GM23338 (cell line): ENCODE measurements around the gene SNX1. TPM values are rescaled to one million over a fixed set of nuclear protein-coding genes. Genes with fewer than 3 reads are reported as not detected.

Experiments
- ATAC-seq: fragments of 200-7000 bp; cut with Tn5 transposase; 3 replicates; pipeline ENCODE4 v1.9.1; 2020
- DNase-seq: peaks from one replicate; pipeline ENCODE4 v3.0.0-alpha.2; 2015; ENCODE audit warnings: low spot score
- H2AFZ ChIP-seq: fragments of 200-600 bp; sonication (generic); 2 replicates; pipeline ENCODE4 v1.8.0; 2016; ENCODE audit warnings: antibody characterized with exemption, mild to moderate bottlenecking, moderate library complexity
- H3F3A ChIP-seq: fragments of 200-600 bp; sonication (generic); replicated peaks from 2 replicates; pipeline ENCODE4 v1.8.0; 2017; ENCODE audit warnings: antibody characterized with exemption, mixed run types, low read depth
- H3K27ac ChIP-seq: fragments of 200-600 bp; sonication (generic); 2 replicates; pipeline ENCODE4 v1.6.1; 2016; ENCODE audit warnings: low read depth
- H3K27me3 ChIP-seq: fragments of 200-600 bp; sonication (generic); 2 replicates; pipeline ENCODE4 v1.8.0; 2016; ENCODE audit warnings: mild to moderate bottlenecking, mixed run types, moderate library complexity; ENCODE audit not compliant: insufficient read depth
- H3K36me3 ChIP-seq: fragments of 200-600 bp; sonication (generic); 2 replicates; pipeline ENCODE4 v1.8.0; 2016; ENCODE audit warnings: mild to moderate bottlenecking; ENCODE audit not compliant: insufficient read depth
- H3K4me1 ChIP-seq: fragments of 200-600 bp; sonication (generic); 2 replicates; pipeline ENCODE4 v1.8.0; 2016; ENCODE audit warnings: mild to moderate bottlenecking, moderate library complexity; ENCODE audit not compliant: insufficient read depth
- H3K4me2 ChIP-seq: fragments of 200-600 bp; sonication (generic); 2 replicates; pipeline ENCODE4 v1.7.1; 2017; ENCODE audit warnings: mixed run types
- H3K4me3 ChIP-seq: fragments of 200-600 bp; sonication (generic); 2 replicates; pipeline ENCODE4 v1.6.1; 2016; ENCODE audit warnings: mixed run types
- H3K79me2 ChIP-seq: fragments of 200-600 bp; sonication (generic); replicated peaks from 2 replicates; pipeline ENCODE4 v1.8.0; 2017; ENCODE audit warnings: mild to moderate bottlenecking; ENCODE audit not compliant: insufficient read depth
- H3K9me2 ChIP-seq: fragments of 200-600 bp; sonication (generic); 2 replicates; pipeline ENCODE4 v1.8.0; 2017; ENCODE audit not compliant: insufficient read depth
- H4K20me1 ChIP-seq: fragments of 200-600 bp; sonication (generic); replicated peaks from 2 replicates; pipeline ENCODE4 v1.8.0; 2017; ENCODE audit warnings: mild to moderate bottlenecking; ENCODE audit not compliant: insufficient read depth
- H3K27ac Mint-ChIP-seq: 2 replicates; pipeline ENCODE4 v1.8.0; 2020; ENCODE audit warnings: inconsistent platforms, mild to moderate bottlenecking, moderate library complexity, mixed read lengths
- H3K27me3 Mint-ChIP-seq: 3 replicates; pipeline ENCODE4 v1.8.0; 2022; ENCODE audit warnings: low read depth, mild to moderate bottlenecking, moderate library complexity, mixed read lengths, inconsistent platforms; ENCODE audit not compliant: insufficient read depth, poor library complexity
- H3K36me3 Mint-ChIP-seq: 3 replicates; pipeline ENCODE4 v1.8.0; 2021; ENCODE audit warnings: low read depth, mild to moderate bottlenecking, inconsistent platforms, moderate library complexity, mixed read lengths
- H3K4me1 Mint-ChIP-seq: 3 replicates; pipeline ENCODE4 v1.8.0; 2020; ENCODE audit warnings: mild to moderate bottlenecking, inconsistent platforms, mixed read lengths
- H3K4me3 Mint-ChIP-seq: 3 replicates; pipeline ENCODE4 v1.8.0; 2021; ENCODE audit warnings: moderate library complexity, mild to moderate bottlenecking, inconsistent platforms, mixed read lengths
- H3K9me3 Mint-ChIP-seq: 3 replicates; pipeline ENCODE4 v1.8.0; 2020; ENCODE audit warnings: moderate library complexity, mild to moderate bottlenecking, inconsistent platforms, mixed read lengths
- CREB1 ChIP-seq: fragments of 250-450 bp; sonication (Bioruptor Pico); IDR thresholded peaks from 2 replicates; pipeline ENCODE4 v1.5.0; 2020; ENCODE audit warnings: low read depth, mild to moderate bottlenecking, moderate library complexity
- CTCF ChIP-seq, 2 experiments: fragments of 200-600 bp in 1 of 2; sonication (generic) in 1 of 2; conservative IDR thresholded peaks; 2 replicates each; pipeline versions ENCODE4 v1.5.1 to v1.6.1; 2016 to 2017; ENCODE audit warnings: antibody characterized with exemption in 2 of 2, low read depth in 2 of 2, mild to moderate bottlenecking in 2 of 2, moderate library complexity in 1 of 2
- ETS1 ChIP-seq: IDR thresholded peaks from 2 replicates; pipeline ENCODE4 v1.6.1; 2016; ENCODE audit warnings: antibody characterized with exemption
- EZH2 ChIP-seq: fragments of 200-600 bp; sonication (generic); IDR thresholded peaks from one replicate; pipeline ENCODE4 v1.8.0; 2017; ENCODE audit warnings: antibody characterized with exemption, mild to moderate bottlenecking, low read depth; ENCODE audit not compliant: unreplicated experiment
- EZH2phosphoT487 ChIP-seq: fragments of 200-600 bp; sonication (generic); IDR thresholded peaks from one replicate; pipeline ENCODE4 v1.8.1; 2018; ENCODE audit warnings: antibody characterized with exemption; ENCODE audit not compliant: unreplicated experiment
- JUNB ChIP-seq: IDR thresholded peaks from one replicate; pipeline ENCODE4 v1.6.1; 2016; ENCODE audit warnings: antibody characterized with exemption; ENCODE audit not compliant: unreplicated experiment
- NANOG ChIP-seq: IDR thresholded peaks from 2 replicates; pipeline ENCODE4 v1.6.1; 2016; ENCODE audit warnings: antibody characterized with exemption, borderline replicate concordance
- POLR2AphosphoS5 ChIP-seq: IDR thresholded peaks from 2 replicates; pipeline ENCODE4 v1.6.1; 2016; ENCODE audit warnings: antibody characterized with exemption, low read depth
- REST ChIP-seq: IDR thresholded peaks from one replicate; pipeline ENCODE4 v1.6.1; 2018; ENCODE audit warnings: antibody characterized with exemption; ENCODE audit not compliant: unreplicated experiment
- STAT1 ChIP-seq: IDR thresholded peaks from one replicate; pipeline ENCODE4 v1.6.1; 2016; ENCODE audit warnings: antibody characterized with exemption; ENCODE audit not compliant: unreplicated experiment
- ZNF114 ChIP-seq: fragments of 250-450 bp; sonication (Bioruptor Pico); IDR thresholded peaks from 2 replicates; pipeline ENCODE4 v1.5.0; 2020; ENCODE audit warnings: mild to moderate bottlenecking, moderate library complexity
- ZNF331 ChIP-seq: fragments of 250-450 bp; sonication (Bioruptor Pico); IDR thresholded peaks from 2 replicates; pipeline ENCODE4 v1.5.0; 2020; ENCODE audit warnings: low read depth, mild to moderate bottlenecking, moderate library complexity
- ZNF462 ChIP-seq: fragments of 250-450 bp; sonication (Bioruptor Pico); IDR thresholded peaks from 2 replicates; pipeline ENCODE4 v1.5.0; 2020; ENCODE audit warnings: mild to moderate bottlenecking, moderate library complexity
- polyA plus RNA-seq: library from polyadenylated mRNA; unstranded; fragments of >200 nt; fragmentation: Nextera tagmentation; extraction: Ambion mirVana; gene quantifications from 2 replicates; pipeline ENCODE4 v1.2.1, GENCODE V29; 2016
- total RNA-seq: library from RNA; depleted of rRNA; stranded (reverse); fragments of >200 nt; shearing (Covaris generic); gene quantifications from 2 replicates; pipeline ENCODE4 v1.2.3, GENCODE V29; 2014

Gene SNX1
- total and polyA plus RNA-seq, 2 experiments from 2014 or later: 33.3 to 33.8 TPM

GRCh38 chr15:64141798-64142512, 46.2 kb downstream of the SNX1 start:
- Mint-ChIP-seq H3K4me3 (no peak overlapping the region), H3K27me3 (peaks cover 6% of the 10 kb centered on the region), H3K9me3 (no peaks in the 10 kb centered on the region; the same call in 2 of the 3 replicates), H3K36me3 (peaks cover 10% of the 10 kb centered on the region), H3K4me1 (peaks cover 4% of the 10 kb centered on the region; the same call in 2 of the 3 replicates), H3K27ac (peak overlapping the region; percentile 48)
- no peak overlapping the region for H2AFZ ChIP-seq
- TF ChIP-seq REST (no peak), CTCF (conservative IDR thresholded peaks at IDR 0.05; ENCODE audit: low read depth in 2 of 2) (no peak), CREB1 (no peak), NANOG (no peak), STAT1 (no peak), ZNF331 (CRISPR knock-in tag) (no peak), JUNB (no peak), ZNF114 (no peak), EZH2 (no peak), ZNF462 (CRISPR knock-in tag) (no peak), POLR2AphosphoS5 (no peak), EZH2phosphoT487 (no peak), ETS1 (no peak)
- H3F3A ChIP-seq: no peaks in the 10 kb centered on the region
- no peak overlapping the region for H3K4me2 ChIP-seq
- no peaks in the 10 kb centered on the region for H3K79me2 ChIP-seq
- no peaks in the 10 kb centered on the region for H3K27me3 ChIP-seq
- 0 out of 2 replicates have a peak overlapping the region, but pooled peaks have one; percentile 15 for H3K27ac ChIP-seq
- no peaks in the 10 kb centered on the region; the same call in 1 of the 2 replicates for H4K20me1 ChIP-seq
- no peaks in the 10 kb centered on the region for H3K9me2 ChIP-seq
- H3K4me1 ChIP-seq: peaks cover 3% of the 10 kb centered on the region; the same call in 1 of the 2 replicates
- ATAC-seq (no peak), DNase-seq (no peak)
- no peak overlapping the region for H3K4me3 ChIP-seq
- no peaks in the 10 kb centered on the region for H3K36me3 ChIP-seq
